ENCODE results near the gene STARD13. TPM values are rescaled to one million over a fixed set of nuclear protein-coding genes. Genes with fewer than 3 reads are reported as not detected.

Gene STARD13
- polyA plus RNA-seq, 1 experiment = 21.2 TPM

DNA sequence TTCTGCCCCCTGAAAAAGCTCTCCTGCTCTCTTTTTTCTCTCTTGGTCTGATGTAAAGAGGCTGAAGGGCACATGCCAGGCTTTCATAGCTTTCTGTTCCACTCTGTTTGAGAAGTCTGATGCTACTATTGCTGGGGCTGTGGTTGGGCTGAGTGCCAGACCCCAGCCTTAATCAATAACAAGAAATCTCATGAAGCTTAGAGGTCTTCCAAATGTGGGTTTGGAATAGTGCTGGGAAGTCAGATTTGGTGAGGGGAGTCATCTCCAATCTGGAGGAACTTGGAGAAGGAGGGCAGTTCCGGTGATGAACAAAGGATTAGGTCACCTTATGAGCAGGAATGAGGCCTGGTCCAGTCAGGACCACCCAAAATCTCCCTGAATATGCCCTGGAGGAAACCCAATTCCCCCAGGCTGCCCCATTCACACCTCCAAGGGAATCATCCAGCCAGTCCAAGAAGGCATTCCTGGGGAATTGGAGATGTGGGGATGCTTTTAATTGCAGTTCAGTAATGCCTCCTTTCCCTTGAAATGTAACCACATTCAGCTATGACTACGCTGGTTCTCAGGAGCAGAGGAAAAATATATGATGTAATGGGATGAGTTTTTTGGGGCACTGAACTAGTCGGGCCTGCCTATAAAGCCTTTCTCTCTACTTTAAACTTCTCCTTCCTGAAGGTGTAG, 102.0 kb downstream of the STARD13 start:
- ChIA-PET POLR2A (no interaction called here), CTCF (interaction anchor here (1.0 to 1.6 kb wide), 3 partner anchors 10 to 60 kb away, joined by 4 to 5 read pairs (median 5); no protein-coding TSS in a partner anchor)
- TF ChIP-seq, protein P1, sequence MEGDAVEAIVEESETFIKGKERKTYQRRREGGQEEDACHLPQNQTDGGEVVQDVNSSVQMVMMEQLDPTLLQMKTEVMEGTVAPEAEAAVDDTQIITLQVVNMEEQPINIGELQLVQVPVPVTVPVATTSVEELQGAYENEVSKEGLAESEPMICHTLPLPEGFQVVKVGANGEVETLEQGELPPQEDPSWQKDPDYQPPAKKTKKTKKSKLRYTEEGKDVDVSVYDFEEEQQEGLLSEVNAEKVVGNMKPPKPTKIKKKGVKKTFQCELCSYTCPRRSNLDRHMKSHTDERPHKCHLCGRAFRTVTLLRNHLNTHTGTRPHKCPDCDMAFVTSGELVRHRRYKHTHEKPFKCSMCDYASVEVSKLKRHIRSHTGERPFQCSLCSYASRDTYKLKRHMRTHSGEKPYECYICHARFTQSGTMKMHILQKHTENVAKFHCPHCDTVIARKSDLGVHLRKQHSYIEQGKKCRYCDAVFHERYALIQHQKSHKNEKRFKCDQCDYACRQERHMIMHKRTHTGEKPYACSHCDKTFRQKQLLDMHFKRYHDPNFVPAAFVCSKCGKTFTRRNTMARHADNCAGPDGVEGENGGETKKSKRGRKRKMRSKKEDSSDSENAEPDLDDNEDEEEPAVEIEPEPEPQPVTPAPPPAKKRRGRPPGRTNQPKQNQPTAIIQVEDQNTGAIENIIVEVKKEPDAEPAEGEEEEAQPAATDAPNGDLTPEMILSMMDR (IDR thresholded peaks at IDR 0.05; ENCODE audit: insufficient read depth, low read depth, low read length) = no peak
- Histone ChIP-seq H3K27me3 (ENCODE audit: control insufficient read depth, insufficient read depth, low read length) (no peaks in the 10 kb centered on the region), H3K4me3 (ENCODE audit: low read depth, low read length) (no peak overlapping the region), H3K36me3 (ENCODE audit: control insufficient read depth, insufficient read depth, low read length) (peaks cover 2% of the 10 kb centered on the region)
- no peak for DNase-seq (ENCODE audit: low read depth)

DNA sequence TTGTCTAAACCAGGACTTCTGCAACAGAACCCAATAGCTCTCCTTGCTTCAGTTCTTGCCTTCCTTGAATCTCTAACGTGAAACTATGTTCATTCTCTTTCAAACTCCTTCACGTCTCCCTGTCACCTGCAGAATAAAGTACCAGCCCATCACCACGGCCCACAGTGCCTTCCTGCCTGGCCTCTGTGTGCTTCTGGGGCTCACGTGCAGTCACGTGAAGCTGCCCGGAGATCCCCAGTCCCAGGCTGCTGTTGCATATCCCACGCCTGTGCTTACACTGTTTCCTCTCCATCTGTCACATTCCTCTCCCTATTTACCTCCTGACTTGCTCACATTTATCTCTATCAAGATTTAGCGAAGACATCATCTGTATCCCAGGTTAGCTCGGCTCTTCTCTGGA, 102.8 kb downstream of the STARD13 start:
- DNase-seq (ENCODE audit: low read depth) = no peak
- POLR2A ChIA-PET = no interaction called here
- no peaks in the 10 kb centered on the region for H3K27me3 ChIP-seq (ENCODE audit: control insufficient read depth, insufficient read depth, low read length)
- CTCF ChIA-PET = no interaction called here
- TF ChIP-seq, protein P1 (IDR thresholded peaks at IDR 0.05; ENCODE audit: insufficient read depth, low read depth, low read length) = no peak
- no peak overlapping the region for H3K4me3 ChIP-seq (ENCODE audit: low read depth, low read length)
- H3K36me3 ChIP-seq (ENCODE audit: control insufficient read depth, insufficient read depth, low read length) = no peaks in the 10 kb centered on the region

DNA sequence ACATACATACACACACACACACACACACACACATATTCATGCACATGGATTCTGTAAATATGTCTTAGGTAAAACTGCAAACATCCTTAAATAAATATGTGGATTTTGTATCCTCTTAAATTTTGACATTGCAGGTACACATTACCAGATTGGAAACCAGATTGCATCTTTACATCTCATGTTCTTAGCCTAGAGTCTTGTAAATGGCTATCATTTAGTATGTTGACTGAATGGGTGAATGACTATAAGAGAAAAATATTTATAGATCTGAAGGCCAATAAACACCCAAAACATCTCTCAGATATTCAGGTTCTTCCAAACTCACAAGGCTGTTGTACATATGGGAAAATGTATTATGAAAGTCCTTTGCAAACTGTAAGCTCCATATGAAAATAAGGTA, 104.3 kb downstream of the STARD13 start:
- ChIA-PET POLR2A (no interaction called here), CTCF (no interaction called here)
- Histone ChIP-seq H3K4me3 (ENCODE audit: low read depth, low read length) (no peak overlapping the region), H3K27me3 (ENCODE audit: control insufficient read depth, insufficient read depth, low read length) (no peaks in the 10 kb centered on the region), H3K36me3 (ENCODE audit: control insufficient read depth, insufficient read depth, low read length) (no peaks in the 10 kb centered on the region)
- TF ChIP-seq, protein P1 (IDR thresholded peaks at IDR 0.05; ENCODE audit: insufficient read depth, low read depth, low read length) = no peak
- DNase-seq (ENCODE audit: low read depth) = no peak

DNA sequence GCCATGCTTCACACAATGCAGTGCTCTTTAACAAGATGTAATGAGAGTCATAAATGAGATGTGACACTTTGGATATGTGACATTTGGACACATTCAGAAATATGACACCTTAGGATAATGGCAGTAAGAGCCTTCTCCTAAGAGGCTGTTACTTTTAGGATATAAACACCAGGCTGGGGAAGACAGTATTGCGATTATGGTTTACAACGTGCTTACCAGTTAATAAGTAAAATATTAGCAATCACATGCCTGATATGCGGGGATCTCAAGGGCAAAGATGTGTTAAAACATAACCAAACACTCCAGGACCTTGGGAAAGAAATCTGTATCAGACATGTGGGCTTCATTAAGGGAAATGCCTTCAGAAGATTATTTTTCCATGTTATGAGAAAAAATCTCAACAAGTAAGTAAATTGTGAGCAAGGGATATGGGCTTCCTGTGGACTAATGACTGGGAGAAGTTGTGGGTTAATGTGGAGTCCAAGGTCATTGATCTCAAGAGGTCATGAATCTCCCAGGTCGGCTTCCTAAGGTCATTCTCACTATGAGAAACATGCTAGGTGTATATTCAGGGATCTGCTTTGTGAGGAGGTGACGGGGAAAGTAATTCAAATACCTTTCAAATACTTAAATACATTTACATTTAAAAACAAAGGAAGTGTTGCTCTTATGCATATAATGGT, 105.3 kb downstream of the STARD13 start:
- POLR2A ChIA-PET = no interaction called here
- TF ChIP-seq, protein P1 (IDR thresholded peaks at IDR 0.05; ENCODE audit: insufficient read depth, low read depth, low read length) = no peak
- no peak for DNase-seq (ENCODE audit: low read depth)
- H3K4me3 ChIP-seq (ENCODE audit: low read depth, low read length) = no peak overlapping the region
- no peaks in the 10 kb centered on the region for H3K27me3 ChIP-seq (ENCODE audit: control insufficient read depth, insufficient read depth, low read length)
- CTCF ChIA-PET = interaction anchor here (0.8 kb wide), 1 partner anchor 16 kb away, joined by 3 read pairs; no protein-coding TSS in a partner anchor
- H3K36me3 ChIP-seq (ENCODE audit: control insufficient read depth, insufficient read depth, low read length) = no peaks in the 10 kb centered on the region

DNA sequence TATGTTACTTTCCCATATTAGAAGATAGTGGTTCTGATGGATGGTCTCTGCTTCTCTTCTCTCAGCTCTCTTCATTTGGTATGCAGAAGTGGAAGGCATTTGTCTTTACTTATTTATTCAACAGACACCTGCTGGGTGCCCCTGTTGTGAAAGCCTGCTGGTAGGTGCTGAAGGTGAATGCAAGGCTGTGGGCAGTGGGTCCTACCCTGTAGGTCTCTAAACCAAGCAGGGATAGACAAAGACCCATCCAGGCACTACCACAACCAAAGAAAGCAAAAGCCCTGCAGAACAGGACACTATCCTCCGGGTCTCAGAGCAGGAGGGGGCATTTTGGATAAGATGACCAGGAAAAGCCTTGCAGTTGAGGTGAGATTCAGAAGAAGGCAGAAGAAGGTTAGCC, 106.1 kb downstream of the STARD13 start:
- H3K36me3 ChIP-seq (ENCODE audit: control insufficient read depth, insufficient read depth, low read length) = peaks cover 1% of the 10 kb centered on the region; the same call in 1 of the 2 replicates
- ChIA-PET CTCF (interaction anchor here (0.8 kb wide), 1 partner anchor 15 kb away, joined by 3 read pairs; no protein-coding TSS in a partner anchor), POLR2A (no interaction called here)
- DNase-seq (ENCODE audit: low read depth) = no peak
- H3K4me3 ChIP-seq (ENCODE audit: low read depth, low read length) = no peak overlapping the region
- H3K27me3 ChIP-seq (ENCODE audit: control insufficient read depth, insufficient read depth, low read length) = no peaks in the 10 kb centered on the region
- TF ChIP-seq, protein P1 (IDR thresholded peaks at IDR 0.05; ENCODE audit: insufficient read depth, low read depth, low read length) = no peak

Data from BJ (cell line).